ENCODE measurements around the gene FAM174B.

FAM174B gene

GRCh38 chr15:92664178-92664900 lies 8.8 kb upstream of the FAM174B start:
- DNase-seq: no peak

- DNase-seq: no peak
Observed at GRCh38 chr15:92663250-92663951, 7.8 kb upstream of the FAM174B start.

GRCh38 chr15:92662762-92663161 lies 7.2 kb upstream of the FAM174B start:
- no peak for DNase-seq

GRCh38 chr15:92661956-92662355 lies 6.4 kb upstream of the FAM174B start:
- no peak for DNase-seq

GRCh38 chr15:92661069-92661468 lies 5.5 kb upstream of the FAM174B start:
- DNase-seq: no peak

- no peak for DNase-seq
Observed at GRCh38 chr15:92657486-92657885, 1.9 kb upstream of the FAM174B start.

GRCh38 chr15:92656089-92656488 lies 514 bp upstream of the FAM174B start:
- DNase-seq: no peak

GRCh38 chr15:92654662-92655061 lies 913 bp downstream of the FAM174B start:
- no peak for DNase-seq

GRCh38 chr15:92653836-92654539 lies 1.6 kb downstream of the FAM174B start:
- DNase-seq: no peak

GRCh38 chr15:92653366-92653765 lies 2.2 kb downstream of the FAM174B start:
- no peak for DNase-seq

GRCh38 chr15:92652576-92652966 lies 3.0 kb downstream of the FAM174B start:
- no peak for DNase-seq

GRCh38 chr15:92651877-92652575 lies 3.5 kb downstream of the FAM174B start:
- DNase-seq: no peak

GRCh38 chr15:92650966-92651365 lies 4.6 kb downstream of the FAM174B start:
- DNase-seq: no peak

GRCh38 chr15:92650256-92650655 lies 5.3 kb downstream of the FAM174B start:
- DNase-seq: no peak

- DNase-seq: no peak
Observed at GRCh38 chr15:92648190-92648875, 7.2 kb downstream of the FAM174B start.

GRCh38 chr15:92647467-92648163 lies 8.0 kb downstream of the FAM174B start:
- DNase-seq: no peak

GRCh38 chr15:92646216-92646615 lies 9.4 kb downstream of the FAM174B start:
- no peak for DNase-seq

GRCh38 chr15:92645731-92646130 lies 9.8 kb downstream of the FAM174B start:
- no peak for DNase-seq

- no peak for DNase-seq
Observed at GRCh38 chr15:92645051-92645631, 10.4 kb downstream of the FAM174B start.

GRCh38 chr15:92643849-92644815 lies 11.4 kb downstream of the FAM174B start:
- DNase-seq: no peak

All from CD4-positive, alpha-beta T cell treated with Interferon gamma for 1 hour (primary cell).